ENCODE measurements around the gene MAP3K7CL. TPM values are rescaled to one million over a fixed set of nuclear protein-coding genes. Genes with fewer than 3 reads are reported as not detected.

Gene MAP3K7CL, protein sequence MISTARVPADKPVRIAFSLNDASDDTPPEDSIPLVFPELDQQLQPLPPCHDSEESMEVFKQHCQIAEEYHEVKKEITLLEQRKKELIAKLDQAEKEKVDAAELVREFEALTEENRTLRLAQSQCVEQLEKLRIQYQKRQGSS
- 1.7 to 2.6 TPM (median 2.0 TPM) in 5 replicates for total RNA-seq (2022; extraction: Qiagen RNA extraction; ENCODE audit: low read depth)

DNA sequence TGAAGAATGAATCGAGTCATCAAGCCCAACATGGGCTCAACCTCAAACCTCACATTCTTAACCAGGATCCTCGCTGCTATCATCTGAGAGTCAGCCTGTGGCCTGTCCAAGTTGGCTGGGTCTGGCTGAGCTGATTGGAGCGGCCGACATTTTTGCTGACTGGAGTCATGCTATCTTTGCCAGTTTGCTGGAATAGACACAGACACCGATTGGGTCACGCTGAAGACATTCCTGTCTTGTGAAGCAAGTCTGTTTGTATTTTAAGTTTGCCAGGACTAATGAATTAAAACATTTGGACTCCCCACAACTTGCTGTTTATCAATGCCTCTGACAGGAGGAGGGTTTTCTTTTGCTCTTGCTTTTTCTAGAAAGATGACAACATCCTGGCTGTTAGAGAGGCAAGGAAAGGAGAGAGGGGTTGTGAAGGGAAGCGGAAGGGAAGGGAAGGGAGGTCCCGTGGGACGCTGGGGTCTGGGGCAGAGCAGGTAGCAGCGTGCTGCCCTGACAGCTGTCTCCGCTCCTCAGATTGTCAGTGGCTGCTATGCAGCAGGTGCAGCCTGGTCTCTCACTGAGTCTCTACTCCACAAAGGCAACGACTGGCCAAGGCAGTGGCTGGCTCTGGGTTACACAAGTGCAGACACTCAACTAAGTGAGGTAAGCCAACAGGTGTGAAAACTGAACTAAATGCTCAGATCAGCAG, at the start of gene MAP3K7CL:
MAP3K7CL (plus strand) TSS at position 375 of the 700 bp plus-strand sequence. CDS start 2,701 bp downstream, outside the sequence.

Other genes starting within 250 kb of the MAP3K7CL start
- gene LTN1, start 137.8 kb upstream of the MAP3K7CL start, total RNA-seq (2022; extraction: Qiagen RNA extraction; ENCODE audit: low read depth): 5.8 to 9.9 TPM (median 8.0 TPM) in 5 replicates
- 11.2 to 12.6 TPM (median 11.3 TPM) in 5 replicates for gene RWDD2B, start 111.3 kb upstream of the MAP3K7CL start, total RNA-seq (2022; extraction: Qiagen RNA extraction; ENCODE audit: low read depth)
- 22.9 to 30.9 TPM (median 25.1 TPM) in 5 replicates for gene USP16, start 106.0 kb upstream of the MAP3K7CL start, total RNA-seq (2022; extraction: Qiagen RNA extraction; ENCODE audit: low read depth)
- gene CCT8, start 57.0 kb upstream of the MAP3K7CL start, total RNA-seq (2022; extraction: Qiagen RNA extraction; ENCODE audit: low read depth): 184 to 205 TPM (median 194 TPM) in 5 replicates
- 6.3 to 12.0 TPM (median 8.3 TPM) in 5 replicates for gene BACH1, start 168.3 kb downstream of the MAP3K7CL start, total RNA-seq (2022; extraction: Qiagen RNA extraction; ENCODE audit: low read depth)

Measured in A549 treated with DMSO at 1 μM for 4 hours (cell line).